GM23338 (cell line): ENCODE measurements around the gene APBA1. TPM values are rescaled to one million over a fixed set of nuclear protein-coding genes. Genes with fewer than 3 reads are reported as not detected.

Source experiments
- ATAC-seq: fragments of 200-7000 bp; cut with Tn5 transposase; 3 replicates; pipeline ENCODE4 v1.9.1; 2020
- DNase-seq: peaks from one replicate; pipeline ENCODE4 v3.0.0-alpha.2; 2015; ENCODE audit warnings: low spot score
- H2AFZ ChIP-seq: fragments of 200-600 bp; sonication (generic); 2 replicates; pipeline ENCODE4 v1.8.0; 2016; ENCODE audit warnings: antibody characterized with exemption, mild to moderate bottlenecking, moderate library complexity
- H3F3A ChIP-seq: fragments of 200-600 bp; sonication (generic); replicated peaks from 2 replicates; pipeline ENCODE4 v1.8.0; 2017; ENCODE audit warnings: antibody characterized with exemption, mixed run types, low read depth
- H3K27ac ChIP-seq: fragments of 200-600 bp; sonication (generic); 2 replicates; pipeline ENCODE4 v1.6.1; 2016; ENCODE audit warnings: low read depth
- H3K27me3 ChIP-seq: fragments of 200-600 bp; sonication (generic); 2 replicates; pipeline ENCODE4 v1.8.0; 2016; ENCODE audit warnings: mild to moderate bottlenecking, mixed run types, moderate library complexity; ENCODE audit not compliant: insufficient read depth
- H3K36me3 ChIP-seq: fragments of 200-600 bp; sonication (generic); 2 replicates; pipeline ENCODE4 v1.8.0; 2016; ENCODE audit warnings: mild to moderate bottlenecking; ENCODE audit not compliant: insufficient read depth
- H3K4me1 ChIP-seq: fragments of 200-600 bp; sonication (generic); 2 replicates; pipeline ENCODE4 v1.8.0; 2016; ENCODE audit warnings: mild to moderate bottlenecking, moderate library complexity; ENCODE audit not compliant: insufficient read depth
- H3K4me2 ChIP-seq: fragments of 200-600 bp; sonication (generic); 2 replicates; pipeline ENCODE4 v1.7.1; 2017; ENCODE audit warnings: mixed run types
- H3K4me3 ChIP-seq: fragments of 200-600 bp; sonication (generic); 2 replicates; pipeline ENCODE4 v1.6.1; 2016; ENCODE audit warnings: mixed run types
- H3K79me2 ChIP-seq: fragments of 200-600 bp; sonication (generic); replicated peaks from 2 replicates; pipeline ENCODE4 v1.8.0; 2017; ENCODE audit warnings: mild to moderate bottlenecking; ENCODE audit not compliant: insufficient read depth
- H3K9me2 ChIP-seq: fragments of 200-600 bp; sonication (generic); 2 replicates; pipeline ENCODE4 v1.8.0; 2017; ENCODE audit not compliant: insufficient read depth
- H4K20me1 ChIP-seq: fragments of 200-600 bp; sonication (generic); replicated peaks from 2 replicates; pipeline ENCODE4 v1.8.0; 2017; ENCODE audit warnings: mild to moderate bottlenecking; ENCODE audit not compliant: insufficient read depth
- H3K27ac Mint-ChIP-seq: 2 replicates; pipeline ENCODE4 v1.8.0; 2020; ENCODE audit warnings: inconsistent platforms, mild to moderate bottlenecking, moderate library complexity, mixed read lengths
- H3K27me3 Mint-ChIP-seq: 3 replicates; pipeline ENCODE4 v1.8.0; 2022; ENCODE audit warnings: low read depth, mild to moderate bottlenecking, moderate library complexity, mixed read lengths, inconsistent platforms; ENCODE audit not compliant: insufficient read depth, poor library complexity
- H3K36me3 Mint-ChIP-seq: 3 replicates; pipeline ENCODE4 v1.8.0; 2021; ENCODE audit warnings: low read depth, mild to moderate bottlenecking, inconsistent platforms, moderate library complexity, mixed read lengths
- H3K4me1 Mint-ChIP-seq: 3 replicates; pipeline ENCODE4 v1.8.0; 2020; ENCODE audit warnings: mild to moderate bottlenecking, inconsistent platforms, mixed read lengths
- H3K4me3 Mint-ChIP-seq: 3 replicates; pipeline ENCODE4 v1.8.0; 2021; ENCODE audit warnings: moderate library complexity, mild to moderate bottlenecking, inconsistent platforms, mixed read lengths
- H3K9me3 Mint-ChIP-seq: 3 replicates; pipeline ENCODE4 v1.8.0; 2020; ENCODE audit warnings: moderate library complexity, mild to moderate bottlenecking, inconsistent platforms, mixed read lengths
- CREB1 ChIP-seq: fragments of 250-450 bp; sonication (Bioruptor Pico); IDR thresholded peaks from 2 replicates; pipeline ENCODE4 v1.5.0; 2020; ENCODE audit warnings: low read depth, mild to moderate bottlenecking, moderate library complexity
- CTCF ChIP-seq, 2 experiments: fragments of 200-600 bp in 1 of 2; sonication (generic) in 1 of 2; conservative IDR thresholded peaks; 2 replicates each; pipeline versions ENCODE4 v1.5.1 to v1.6.1; 2016 to 2017; ENCODE audit warnings: antibody characterized with exemption in 2 of 2, low read depth in 2 of 2, mild to moderate bottlenecking in 2 of 2, moderate library complexity in 1 of 2
- EZH2 ChIP-seq: fragments of 200-600 bp; sonication (generic); IDR thresholded peaks from one replicate; pipeline ENCODE4 v1.8.0; 2017; ENCODE audit warnings: antibody characterized with exemption, mild to moderate bottlenecking, low read depth; ENCODE audit not compliant: unreplicated experiment
- EZH2phosphoT487 ChIP-seq: fragments of 200-600 bp; sonication (generic); IDR thresholded peaks from one replicate; pipeline ENCODE4 v1.8.1; 2018; ENCODE audit warnings: antibody characterized with exemption; ENCODE audit not compliant: unreplicated experiment
- JUNB ChIP-seq: IDR thresholded peaks from one replicate; pipeline ENCODE4 v1.6.1; 2016; ENCODE audit warnings: antibody characterized with exemption; ENCODE audit not compliant: unreplicated experiment
- NANOG ChIP-seq: IDR thresholded peaks from 2 replicates; pipeline ENCODE4 v1.6.1; 2016; ENCODE audit warnings: antibody characterized with exemption, borderline replicate concordance
- POLR2AphosphoS5 ChIP-seq: IDR thresholded peaks from 2 replicates; pipeline ENCODE4 v1.6.1; 2016; ENCODE audit warnings: antibody characterized with exemption, low read depth
- STAT1 ChIP-seq: IDR thresholded peaks from one replicate; pipeline ENCODE4 v1.6.1; 2016; ENCODE audit warnings: antibody characterized with exemption; ENCODE audit not compliant: unreplicated experiment
- ZNF114 ChIP-seq: fragments of 250-450 bp; sonication (Bioruptor Pico); IDR thresholded peaks from 2 replicates; pipeline ENCODE4 v1.5.0; 2020; ENCODE audit warnings: mild to moderate bottlenecking, moderate library complexity
- polyA plus RNA-seq: library from polyadenylated mRNA; unstranded; fragments of >200 nt; fragmentation: Nextera tagmentation; extraction: Ambion mirVana; gene quantifications from 2 replicates; pipeline ENCODE4 v1.2.1, GENCODE V29; 2016
- total RNA-seq: library from RNA; depleted of rRNA; stranded (reverse); fragments of >200 nt; shearing (Covaris generic); gene quantifications from 2 replicates; pipeline ENCODE4 v1.2.3, GENCODE V29; 2014
- TF ChIP-seq, protein P1 (sequence below): fragments of 250-450 bp; sonication (Bioruptor Pico); IDR thresholded peaks from 2 replicates; pipeline ENCODE4 v1.5.0; 2020; ENCODE audit warnings: mild to moderate bottlenecking, moderate library complexity
- TF ChIP-seq, protein P2 (sequence below): IDR thresholded peaks from 2 replicates; pipeline ENCODE4 v1.6.1; 2016; ENCODE audit warnings: antibody characterized with exemption

APBA1 gene
- total and polyA plus RNA-seq, 2 experiments from 2014 or later, result 0.26 to 1.0 TPM

- TF ChIP-seq, protein P1, sequence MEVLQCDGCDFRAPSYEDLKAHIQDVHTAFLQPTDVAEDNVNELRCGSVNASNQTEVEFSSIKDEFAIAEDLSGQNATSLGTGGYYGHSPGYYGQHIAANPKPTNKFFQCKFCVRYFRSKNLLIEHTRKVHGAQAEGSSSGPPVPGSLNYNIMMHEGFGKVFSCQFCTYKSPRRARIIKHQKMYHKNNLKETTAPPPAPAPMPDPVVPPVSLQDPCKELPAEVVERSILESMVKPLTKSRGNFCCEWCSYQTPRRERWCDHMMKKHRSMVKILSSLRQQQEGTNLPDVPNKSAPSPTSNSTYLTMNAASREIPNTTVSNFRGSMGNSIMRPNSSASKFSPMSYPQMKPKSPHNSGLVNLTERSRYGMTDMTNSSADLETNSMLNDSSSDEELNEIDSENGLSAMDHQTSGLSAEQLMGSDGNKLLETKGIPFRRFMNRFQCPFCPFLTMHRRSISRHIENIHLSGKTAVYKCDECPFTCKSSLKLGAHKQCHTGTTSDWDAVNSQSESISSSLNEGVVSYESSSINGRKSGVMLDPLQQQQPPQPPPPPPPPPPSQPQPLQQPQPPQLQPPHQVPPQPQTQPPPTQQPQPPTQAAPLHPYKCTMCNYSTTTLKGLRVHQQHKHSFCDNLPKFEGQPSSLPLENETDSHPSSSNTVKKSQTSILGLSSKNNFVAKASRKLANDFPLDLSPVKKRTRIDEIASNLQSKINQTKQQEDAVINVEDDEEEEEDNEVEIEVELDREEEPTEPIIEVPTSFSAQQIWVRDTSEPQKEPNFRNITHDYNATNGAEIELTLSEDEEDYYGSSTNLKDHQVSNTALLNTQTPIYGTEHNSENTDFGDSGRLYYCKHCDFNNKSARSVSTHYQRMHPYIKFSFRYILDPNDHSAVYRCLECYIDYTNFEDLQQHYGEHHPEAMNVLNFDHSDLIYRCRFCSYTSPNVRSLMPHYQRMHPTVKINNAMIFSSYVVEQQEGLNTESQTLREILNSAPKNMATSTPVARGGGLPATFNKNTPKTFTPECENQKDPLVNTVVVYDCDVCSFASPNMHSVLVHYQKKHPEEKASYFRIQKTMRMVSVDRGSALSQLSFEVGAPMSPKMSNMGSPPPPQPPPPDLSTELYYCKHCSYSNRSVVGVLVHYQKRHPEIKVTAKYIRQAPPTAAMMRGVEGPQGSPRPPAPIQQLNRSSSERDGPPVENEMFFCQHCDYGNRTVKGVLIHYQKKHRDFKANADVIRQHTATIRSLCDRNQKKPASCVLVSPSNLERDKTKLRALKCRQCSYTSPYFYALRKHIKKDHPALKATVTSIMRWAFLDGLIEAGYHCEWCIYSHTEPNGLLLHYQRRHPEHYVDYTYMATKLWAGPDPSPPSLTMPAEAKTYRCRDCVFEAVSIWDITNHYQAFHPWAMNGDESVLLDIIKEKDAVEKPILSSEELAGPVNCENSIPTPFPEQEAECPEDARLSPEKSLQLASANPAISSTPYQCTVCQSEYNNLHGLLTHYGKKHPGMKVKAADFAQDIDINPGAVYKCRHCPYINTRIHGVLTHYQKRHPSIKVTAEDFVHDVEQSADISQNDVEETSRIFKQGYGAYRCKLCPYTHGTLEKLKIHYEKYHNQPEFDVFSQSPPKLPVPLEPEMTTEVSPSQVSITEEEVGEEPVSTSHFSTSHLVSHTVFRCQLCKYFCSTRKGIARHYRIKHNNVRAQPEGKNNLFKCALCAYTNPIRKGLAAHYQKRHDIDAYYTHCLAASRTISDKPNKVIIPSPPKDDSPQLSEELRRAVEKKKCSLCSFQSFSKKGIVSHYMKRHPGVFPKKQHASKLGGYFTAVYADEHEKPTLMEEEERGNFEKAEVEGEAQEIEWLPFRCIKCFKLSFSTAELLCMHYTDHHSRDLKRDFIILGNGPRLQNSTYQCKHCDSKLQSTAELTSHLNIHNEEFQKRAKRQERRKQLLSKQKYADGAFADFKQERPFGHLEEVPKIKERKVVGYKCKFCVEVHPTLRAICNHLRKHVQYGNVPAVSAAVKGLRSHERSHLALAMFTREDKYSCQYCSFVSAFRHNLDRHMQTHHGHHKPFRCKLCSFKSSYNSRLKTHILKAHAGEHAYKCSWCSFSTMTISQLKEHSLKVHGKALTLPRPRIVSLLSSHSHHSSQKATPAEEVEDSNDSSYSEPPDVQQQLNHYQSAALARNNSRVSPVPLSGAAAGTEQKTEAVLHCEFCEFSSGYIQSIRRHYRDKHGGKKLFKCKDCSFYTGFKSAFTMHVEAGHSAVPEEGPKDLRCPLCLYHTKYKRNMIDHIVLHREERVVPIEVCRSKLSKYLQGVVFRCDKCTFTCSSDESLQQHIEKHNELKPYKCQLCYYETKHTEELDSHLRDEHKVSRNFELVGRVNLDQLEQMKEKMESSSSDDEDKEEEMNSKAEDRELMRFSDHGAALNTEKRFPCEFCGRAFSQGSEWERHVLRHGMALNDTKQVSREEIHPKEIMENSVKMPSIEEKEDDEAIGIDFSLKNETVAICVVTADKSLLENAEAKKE (CRISPR knock-in tag), result no peak
- no peak for TF ChIP-seq JUNB
- TF ChIP-seq, protein P2, sequence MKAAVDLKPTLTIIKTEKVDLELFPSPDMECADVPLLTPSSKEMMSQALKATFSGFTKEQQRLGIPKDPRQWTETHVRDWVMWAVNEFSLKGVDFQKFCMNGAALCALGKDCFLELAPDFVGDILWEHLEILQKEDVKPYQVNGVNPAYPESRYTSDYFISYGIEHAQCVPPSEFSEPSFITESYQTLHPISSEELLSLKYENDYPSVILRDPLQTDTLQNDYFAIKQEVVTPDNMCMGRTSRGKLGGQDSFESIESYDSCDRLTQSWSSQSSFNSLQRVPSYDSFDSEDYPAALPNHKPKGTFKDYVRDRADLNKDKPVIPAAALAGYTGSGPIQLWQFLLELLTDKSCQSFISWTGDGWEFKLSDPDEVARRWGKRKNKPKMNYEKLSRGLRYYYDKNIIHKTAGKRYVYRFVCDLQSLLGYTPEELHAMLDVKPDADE, result no peak
- no peak for TF ChIP-seq CTCF (conservative IDR thresholded peaks at IDR 0.05; ENCODE audit: low read depth in 2 of 2)
- no peak for TF ChIP-seq ZNF114 (CRISPR knock-in tag)
Measured at GRCh38 chr9:69443178-69443577, 229.0 kb downstream of the APBA1 start (continued).

- Histone ChIP-seq H3K27ac (no peak overlapping the region), H2AFZ (no peak overlapping the region), H3K9me2 (no peaks in the 10 kb centered on the region), H3K79me2 (no peaks in the 10 kb centered on the region), H3K27me3 (no peaks in the 10 kb centered on the region), H3K36me3 (no peaks in the 10 kb centered on the region), H4K20me1 (no peaks in the 10 kb centered on the region), H3K4me2 (no peak overlapping the region), H3K4me1 (no peaks in the 10 kb centered on the region), H3K4me3 (no peak overlapping the region), H3F3A (no peaks in the 10 kb centered on the region)
- Mint-ChIP-seq H3K4me3 (no peak overlapping the region), H3K27ac (no peak overlapping the region), H3K4me1 (no peaks in the 10 kb centered on the region; the same call in 2 of the 3 replicates), H3K36me3 (peaks cover 19% of the 10 kb centered on the region), H3K9me3 (peaks cover 24% of the 10 kb centered on the region), H3K27me3 (peaks cover 2% of the 10 kb centered on the region)
- no peak for DNase-seq
- ATAC-seq, result no peak
- no peak for TF ChIP-seq CREB1 (CRISPR knock-in tag)
- no peak for TF ChIP-seq CTCF (conservative IDR thresholded peaks at IDR 0.05; ENCODE audit: low read depth in 2 of 2)
- no peak for TF ChIP-seq POLR2AphosphoS5
- no peak for TF ChIP-seq STAT1
- TF ChIP-seq, protein P2, result no peak
- TF ChIP-seq NANOG, result no peak
- no peak for TF ChIP-seq EZH2phosphoT487
- TF ChIP-seq JUNB, result no peak
- no peak for TF ChIP-seq EZH2
Measured at GRCh38 chr9:69442486-69442885, 229.7 kb downstream of the APBA1 start.
